NCI-H226 (cell line): ENCODE data around the gene EIF3C.
"Not testable (repeated sequence)": the region's sequence is repeated elsewhere in the genome, so short reads cannot be mapped to it uniquely, and the experiment has no call there.

Experiments used
- DNase-seq: peaks from one replicate; pipeline ENCODE4 v3.0.0-alpha.2; 2015

EIF3C gene

DNA sequence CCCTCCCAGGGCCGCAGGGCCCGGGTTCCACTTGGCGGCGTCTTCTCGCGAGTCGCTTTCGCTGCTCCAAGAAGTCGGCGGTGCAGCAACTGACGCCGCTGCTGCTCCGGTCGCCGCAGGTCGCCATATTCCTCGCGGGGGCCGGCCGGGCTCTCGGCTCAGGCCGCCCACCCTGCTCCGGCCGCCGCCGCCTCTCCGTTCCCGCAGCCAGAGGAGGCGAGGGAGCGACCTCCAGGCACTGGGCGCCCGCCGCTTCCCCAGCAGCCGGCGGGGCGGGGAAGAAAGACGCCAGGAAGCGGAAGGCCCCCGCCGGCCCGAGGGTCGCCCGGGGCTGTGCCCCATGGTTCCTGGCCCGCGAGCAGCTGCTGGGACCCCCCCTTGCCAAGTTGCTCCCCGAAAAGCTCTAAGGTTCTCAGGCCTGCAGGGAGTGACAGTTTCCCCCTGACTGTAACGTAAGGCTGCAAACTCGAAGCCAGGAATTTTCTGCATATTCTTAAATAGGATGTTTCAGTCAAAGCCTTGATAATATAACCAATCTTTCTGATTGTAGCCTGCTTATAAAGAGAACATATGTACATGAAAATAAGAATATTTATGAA, 39.3 kb downstream of the EIF3C start:
- DNase-seq: not testable (repeated sequence)

DNA sequence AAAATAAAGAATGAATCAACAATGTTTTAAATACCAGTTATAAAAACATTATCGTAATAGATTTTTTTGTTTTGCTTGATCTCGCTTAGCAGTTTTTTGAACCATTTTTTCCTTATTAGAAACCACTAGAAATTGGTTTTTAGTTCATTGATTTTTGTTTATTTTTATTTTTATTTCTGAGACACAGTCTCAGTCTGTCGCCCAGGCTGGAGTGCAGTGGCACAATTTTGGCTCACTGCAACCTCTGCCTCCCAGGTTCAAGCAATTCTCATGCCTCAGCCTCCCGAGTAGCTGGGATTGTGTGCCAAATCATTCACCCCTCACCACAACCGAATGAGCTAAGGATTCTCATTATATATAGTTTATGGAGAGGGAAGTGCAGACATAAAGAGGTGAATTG, 40.2 kb downstream of the EIF3C start, which contains the start of gene NPIPB9:
NPIPB9 (plus strand) TSS at position 301 of the 400 bp plus-strand sequence.
- DNase-seq: not testable (repeated sequence)

DNA sequence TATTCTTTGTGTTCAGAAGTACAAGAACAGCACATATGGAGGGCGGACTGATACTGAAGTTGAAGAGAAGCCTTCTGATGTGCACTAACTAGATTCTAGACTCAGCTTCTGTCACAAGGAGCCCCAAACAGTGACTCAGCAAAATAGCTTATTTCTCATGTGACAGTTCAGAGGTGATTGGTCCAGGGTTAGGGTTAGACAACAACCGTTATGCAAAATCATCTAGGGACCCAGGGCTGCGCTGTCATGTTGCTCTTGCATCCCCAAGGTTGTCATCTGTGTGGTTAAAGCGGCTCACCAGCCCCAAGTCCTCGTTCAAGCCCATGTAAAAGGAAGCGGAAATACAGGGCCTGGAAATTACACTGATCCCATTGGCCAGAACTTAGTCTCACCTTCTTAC, 70.4 kb downstream of the EIF3C start:
- DNase-seq: not testable (repeated sequence)

DNA sequence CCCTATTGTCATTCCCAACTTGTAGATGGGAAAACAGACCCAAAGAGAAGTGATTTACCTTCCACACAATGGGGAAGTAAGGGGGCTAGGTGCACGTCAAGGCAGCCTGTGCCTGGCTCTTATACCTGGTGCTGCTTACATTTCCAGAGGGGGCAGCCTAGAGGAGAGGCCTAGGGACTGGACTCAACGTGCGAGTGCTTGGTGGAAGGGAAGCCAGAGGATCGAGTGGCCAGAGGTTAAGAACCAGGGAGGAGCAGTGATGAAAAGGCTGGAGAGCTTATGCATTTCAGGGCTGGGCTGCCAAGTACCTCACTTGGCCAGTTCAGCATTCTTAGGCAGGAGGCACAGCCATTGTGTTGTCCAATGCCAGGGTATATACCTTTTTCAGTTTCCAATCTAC, 71.1 kb downstream of the EIF3C start:
- not testable (repeated sequence) for DNase-seq
